ENCODE results near the gene STK11.

The STK11 gene

GRCh38 chr19:1226522-1227303 lies 21.1 kb downstream of the STK11 start:
- no peak for DNase-seq

GRCh38 chr19:1227304-1228054 lies 21.9 kb downstream of the STK11 start:
- no peak for DNase-seq

GRCh38 chr19:1228161-1228957 lies 22.8 kb downstream of the STK11 start:
- DNase-seq, result no peak

GRCh38 chr19:1229056-1229923 lies 23.7 kb downstream of the STK11 start:
- no peak for DNase-seq

GRCh38 chr19:1229924-1230782 lies 24.6 kb downstream of the STK11 start:
- DNase-seq, result no peak

- no peak for DNase-seq
Measured at GRCh38 chr19:1230783-1231489, 25.4 kb downstream of the STK11 start.

GRCh38 chr19:1231729-1232637 lies 26.4 kb downstream of the STK11 start:
- DNase-seq, result no peak

- no peak for DNase-seq
Measured at GRCh38 chr19:1232652-1233072, 27.1 kb downstream of the STK11 start.

- DNase-seq, result no peak
Measured at GRCh38 chr19:1233115-1233667, 27.6 kb downstream of the STK11 start.

GRCh38 chr19:1234051-1234954 lies 28.7 kb downstream of the STK11 start:
- no peak for DNase-seq

GRCh38 chr19:1234955-1235380 lies 29.4 kb downstream of the STK11 start:
- no peak for DNase-seq

GRCh38 chr19:1235625-1236538 lies 30.3 kb downstream of the STK11 start:
- DNase-seq, result no peak

- DNase-seq, result no peak
Measured at GRCh38 chr19:1236576-1236975, 31.0 kb downstream of the STK11 start.

- DNase-seq, result no peak
Measured at GRCh38 chr19:1237027-1237659, 31.6 kb downstream of the STK11 start.

GRCh38 chr19:1237754-1238368 lies 32.3 kb downstream of the STK11 start, which contains the start of gene CBARP:
TSS of gene CBARP (minus strand) at chr19:1238005. CDS start at chr19:1236100, 1,905 bp downstream.
- no peak for DNase-seq
